Lower leg skin (tissue), 3 donors: Measurements from ENCODE around the gene NAGS.

Source experiments
- CTCF ChIP-seq, 3 donors: fragments of 450-650 bp; IDR thresholded peaks; one replicate each; pipeline ENCODE4 v1.5.1; 2016; ENCODE audit warnings: antibody characterized with exemption in 3 of 3, mild to moderate bottlenecking in 3 of 3, moderate library complexity in 2 of 3
- POLR2A ChIP-seq, 2 donors: fragments of 450-650 bp; IDR thresholded peaks; one replicate each; pipeline ENCODE4 v1.6.1; 2016 to 2017; ENCODE audit warnings: antibody characterized with exemption in 2 of 2, mild to moderate bottlenecking in 1 of 2, moderate library complexity in 1 of 2

DNA sequence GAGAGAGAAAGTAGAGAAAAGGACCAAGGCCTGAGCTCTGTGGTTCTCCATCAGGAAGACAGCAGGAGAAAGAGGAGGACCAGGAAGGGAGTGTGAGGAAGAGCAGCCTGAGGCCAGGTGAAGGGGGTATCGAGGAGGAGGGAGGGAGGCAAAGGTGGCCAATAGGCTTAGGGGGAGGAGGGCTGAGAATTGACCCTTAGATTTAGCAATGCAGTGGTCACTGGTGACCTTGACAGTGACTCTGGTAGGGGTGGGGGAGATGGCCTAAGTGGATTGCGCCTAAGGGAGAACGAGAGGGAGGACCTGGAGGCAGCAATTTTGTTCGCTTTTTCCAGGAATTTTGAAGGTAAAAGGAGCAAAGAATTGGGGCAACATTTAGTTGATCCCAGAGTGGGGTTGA, 5.4 kb upstream of the NAGS start:
- TF ChIP-seq CTCF (IDR thresholded peaks at IDR 0.05) = no peak
- no peak for TF ChIP-seq POLR2A (IDR thresholded peaks at IDR 0.05)
